ENCODE data around the gene TBX6.
A peak's percentile ranks its signal among the peaks of the same experiment; 100 is the strongest.

The TBX6 gene

DNA sequence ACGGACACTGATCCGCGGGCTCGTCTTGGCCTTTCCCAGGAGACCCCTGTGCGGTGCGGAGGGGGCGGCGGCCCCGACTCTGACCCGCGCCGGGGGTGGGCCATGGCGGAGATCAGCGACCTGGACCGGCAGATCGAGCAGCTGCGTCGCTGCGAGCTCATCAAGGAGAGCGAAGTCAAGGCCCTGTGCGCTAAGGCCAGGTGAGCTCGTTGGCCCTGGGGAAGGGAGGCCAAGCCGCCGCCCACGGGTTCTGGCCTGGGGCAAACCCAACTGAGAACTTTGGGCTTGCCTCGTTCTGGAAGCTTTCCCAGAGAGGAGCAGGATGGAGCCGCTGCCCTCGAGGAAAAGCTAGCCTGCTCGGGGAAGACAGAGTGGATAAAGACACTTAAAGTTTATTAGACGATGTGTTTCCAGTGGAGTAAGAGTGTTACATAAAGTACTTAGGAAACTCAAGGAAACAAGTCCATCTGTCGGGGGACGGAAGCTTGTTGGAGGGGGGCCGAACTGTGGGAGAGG lies 15.4 kb downstream of the TBX6 start:
- TF ChIP-seq, protein P1, sequence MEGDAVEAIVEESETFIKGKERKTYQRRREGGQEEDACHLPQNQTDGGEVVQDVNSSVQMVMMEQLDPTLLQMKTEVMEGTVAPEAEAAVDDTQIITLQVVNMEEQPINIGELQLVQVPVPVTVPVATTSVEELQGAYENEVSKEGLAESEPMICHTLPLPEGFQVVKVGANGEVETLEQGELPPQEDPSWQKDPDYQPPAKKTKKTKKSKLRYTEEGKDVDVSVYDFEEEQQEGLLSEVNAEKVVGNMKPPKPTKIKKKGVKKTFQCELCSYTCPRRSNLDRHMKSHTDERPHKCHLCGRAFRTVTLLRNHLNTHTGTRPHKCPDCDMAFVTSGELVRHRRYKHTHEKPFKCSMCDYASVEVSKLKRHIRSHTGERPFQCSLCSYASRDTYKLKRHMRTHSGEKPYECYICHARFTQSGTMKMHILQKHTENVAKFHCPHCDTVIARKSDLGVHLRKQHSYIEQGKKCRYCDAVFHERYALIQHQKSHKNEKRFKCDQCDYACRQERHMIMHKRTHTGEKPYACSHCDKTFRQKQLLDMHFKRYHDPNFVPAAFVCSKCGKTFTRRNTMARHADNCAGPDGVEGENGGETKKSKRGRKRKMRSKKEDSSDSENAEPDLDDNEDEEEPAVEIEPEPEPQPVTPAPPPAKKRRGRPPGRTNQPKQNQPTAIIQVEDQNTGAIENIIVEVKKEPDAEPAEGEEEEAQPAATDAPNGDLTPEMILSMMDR (IDR thresholded peaks at IDR 0.05): no peak
- TF ChIP-seq ZFX (IDR thresholded peaks at IDR 0.05; ENCODE audit: borderline replicate concordance): no peak

DNA sequence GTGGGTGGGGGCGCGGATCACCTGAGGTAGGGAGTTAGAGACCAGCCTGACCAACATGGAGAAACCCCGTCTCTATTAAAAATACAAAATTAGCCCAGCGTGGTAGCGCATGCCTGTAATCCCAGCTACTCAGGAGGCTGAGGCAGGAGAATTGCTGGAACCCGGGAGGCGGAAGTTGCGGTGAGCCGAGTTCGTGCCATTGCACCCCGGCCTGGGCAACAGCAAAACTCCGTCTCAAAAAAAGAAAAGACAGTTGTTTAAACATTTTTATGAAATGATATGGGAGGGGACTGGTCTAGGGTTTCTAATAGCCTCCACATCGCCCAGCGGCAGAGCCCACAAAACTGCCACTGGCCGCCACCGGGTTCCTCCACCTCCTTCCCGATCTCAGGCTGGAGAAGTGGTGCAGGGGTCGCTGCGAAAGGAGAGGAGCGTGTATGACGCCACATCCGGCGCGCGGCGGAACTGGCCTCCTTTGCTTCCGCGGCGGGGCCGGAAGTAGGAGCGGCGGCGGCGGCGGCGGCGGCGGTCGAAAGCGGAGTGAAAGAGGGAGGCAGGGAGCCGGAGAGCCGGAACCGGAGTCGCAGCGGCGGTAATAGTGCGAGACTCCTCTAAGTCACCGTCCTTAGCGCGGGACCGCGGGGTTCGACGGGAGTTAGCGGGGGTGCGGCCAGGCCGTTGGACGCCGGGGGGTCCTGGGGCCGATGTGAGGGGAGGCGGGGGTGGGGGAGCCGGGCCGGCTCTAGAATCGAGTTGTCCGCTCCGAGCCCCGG lies 16.0 kb downstream of the TBX6 start, which contains the start of gene PPP4C:
Gene PPP4C (plus strand): TSS at position 492 of the 773 bp plus-strand sequence. CDS start 384 bp downstream, outside the sequence.
- TF ChIP-seq, protein P1 (IDR thresholded peaks at IDR 0.05): 0 out of 2 replicates have a peak, but pooled peaks have one; percentile 1
- TF ChIP-seq ZFX (IDR thresholded peaks at IDR 0.05; ENCODE audit: borderline replicate concordance): no peak
- peak within 1 kb of the TSS; percentile 89 for H3K27ac ChIP-seq

More for the DNA sequence above, 15.4 kb downstream of the TBX6 start:
- peak overlapping the region; percentile 89 for H3K27ac ChIP-seq

DNA sequence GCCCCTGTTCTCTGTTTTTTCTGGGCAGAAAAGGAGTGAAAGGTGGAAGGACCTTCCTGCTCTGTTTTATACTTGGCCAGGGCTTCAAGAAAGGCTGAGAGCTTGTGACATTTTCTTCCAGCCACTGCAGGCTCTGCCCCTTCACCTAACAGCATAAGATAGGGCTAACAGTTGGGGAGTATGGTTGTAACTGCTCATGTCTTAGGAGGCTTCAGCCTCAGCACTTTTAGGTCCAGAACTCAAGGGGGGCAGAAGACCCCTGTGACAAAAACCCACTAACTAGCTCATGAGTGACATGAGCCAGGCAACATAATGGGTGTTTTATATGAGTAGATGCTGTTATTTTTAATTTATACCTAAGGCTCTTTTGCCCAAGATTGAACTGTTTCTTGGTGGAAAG lies 21.2 kb downstream of the TBX6 start:
- TF ChIP-seq, protein P1 (IDR thresholded peaks at IDR 0.05): no peak
- TF ChIP-seq ZFX (IDR thresholded peaks at IDR 0.05; ENCODE audit: borderline replicate concordance): no peak
- H3K27ac ChIP-seq: peak overlapping the region; percentile 33; the same call in 1 of the 2 replicates

DNA sequence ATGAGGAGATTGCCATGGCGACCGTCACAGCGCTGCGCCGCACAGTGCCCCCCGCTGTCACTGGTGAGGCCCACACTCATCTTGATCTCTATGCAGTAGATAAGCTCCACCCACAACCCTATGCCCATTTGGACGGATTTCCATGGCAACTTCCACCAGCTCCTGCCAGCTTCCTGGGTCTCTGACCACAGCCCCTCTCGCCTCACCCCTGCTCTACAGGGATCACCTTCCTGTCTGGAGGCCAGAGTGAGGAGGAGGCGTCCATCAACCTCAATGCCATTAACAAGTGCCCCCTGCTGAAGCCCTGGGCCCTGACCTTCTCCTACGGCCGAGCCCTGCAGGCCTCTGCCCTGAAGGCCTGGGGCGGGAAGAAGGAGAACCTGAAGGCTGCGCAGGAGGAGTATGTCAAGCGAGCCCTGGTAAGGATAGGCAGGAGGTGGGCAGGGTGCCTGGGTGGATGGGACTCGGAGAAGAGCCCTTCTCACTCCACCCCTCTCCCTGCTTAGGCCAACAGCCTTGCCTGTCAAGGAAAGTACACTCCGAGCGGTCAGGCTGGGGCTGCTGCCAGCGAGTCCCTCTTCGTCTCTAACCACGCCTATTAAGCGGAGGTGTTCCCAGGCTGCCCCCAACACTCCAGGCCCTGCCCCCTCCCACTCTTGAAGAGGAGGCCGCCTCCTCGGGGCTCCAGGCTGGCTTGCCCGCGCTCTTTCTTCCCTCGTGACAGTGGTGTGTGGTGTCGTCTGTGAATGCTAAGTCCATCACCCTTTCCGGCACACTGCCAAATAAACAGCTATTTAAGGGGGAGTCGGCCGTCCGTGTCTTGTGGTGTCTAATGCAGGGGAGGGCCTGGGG lies 21.9 kb downstream of the TBX6 start:
- H3K27ac ChIP-seq: 0 out of 2 replicates have a peak overlapping the region, but pooled peaks have one; percentile 33

DNA sequence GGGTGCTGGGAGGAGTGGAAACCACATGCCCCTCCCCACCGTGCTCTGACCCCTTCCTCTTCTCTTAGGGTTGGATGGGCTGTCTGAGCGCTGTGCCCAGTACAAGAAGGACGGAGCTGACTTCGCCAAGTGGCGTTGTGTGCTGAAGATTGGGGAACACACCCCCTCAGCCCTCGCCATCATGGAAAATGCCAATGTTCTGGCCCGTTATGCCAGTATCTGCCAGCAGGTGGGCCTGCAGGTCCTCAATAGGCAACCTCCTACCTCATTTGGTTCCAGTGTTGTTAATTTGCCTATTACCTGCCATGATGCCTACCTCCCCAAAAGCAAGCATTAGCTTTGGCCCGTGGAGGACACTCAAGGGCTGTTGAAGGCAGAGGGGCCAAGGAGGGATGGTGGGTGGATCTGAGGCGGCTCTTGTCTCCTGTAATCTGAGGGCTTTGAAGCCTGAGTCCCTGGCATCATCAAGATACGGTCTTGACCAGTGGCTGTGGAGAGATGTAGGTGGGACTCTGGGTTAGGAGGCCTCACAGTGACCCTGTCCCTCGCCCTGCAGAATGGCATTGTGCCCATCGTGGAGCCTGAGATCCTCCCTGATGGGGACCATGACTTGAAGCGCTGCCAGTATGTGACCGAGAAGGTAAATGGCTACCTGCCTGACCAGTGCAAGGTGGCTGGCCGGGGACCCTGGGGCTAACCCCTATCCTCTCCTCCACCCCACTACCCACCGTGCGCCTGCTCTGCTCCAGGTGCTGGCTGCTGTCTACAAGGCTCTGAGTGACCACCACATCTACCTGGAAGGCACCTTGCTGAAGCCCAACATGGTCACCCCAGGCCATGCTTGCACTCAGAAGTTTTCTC lies 22.7 kb downstream of the TBX6 start:
- TF ChIP-seq, protein P1 (IDR thresholded peaks at IDR 0.05): peak; percentile 44
- no peak for TF ChIP-seq ZFX (IDR thresholded peaks at IDR 0.05; ENCODE audit: borderline replicate concordance)
- peak overlapping the region; percentile 98; the same call in 1 of the 2 replicates for H3K27ac ChIP-seq

More for the DNA sequence above, 21.9 kb downstream of the TBX6 start:
- TF ChIP-seq, protein P1 (IDR thresholded peaks at IDR 0.05): no peak
- no peak for TF ChIP-seq ZFX (IDR thresholded peaks at IDR 0.05; ENCODE audit: borderline replicate concordance)

DNA sequence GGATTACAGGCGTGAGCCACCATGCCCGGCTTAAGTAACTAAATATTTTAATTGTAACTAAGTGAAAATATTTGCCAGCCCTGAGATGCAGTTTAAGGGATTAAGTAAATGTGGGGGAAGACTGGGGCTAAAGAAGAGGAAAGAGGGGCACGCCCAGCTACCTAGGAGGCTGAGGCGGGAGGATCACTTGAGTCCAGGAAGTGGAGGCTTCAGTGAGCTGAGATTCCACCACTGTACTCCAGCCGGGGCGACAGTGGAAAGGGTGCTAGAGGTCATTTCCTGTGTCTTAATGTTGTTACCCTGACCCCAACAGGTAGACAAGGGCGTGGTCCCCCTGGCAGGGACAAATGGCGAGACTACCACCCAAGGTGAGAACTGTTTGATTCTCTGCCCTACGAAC lies 23.4 kb downstream of the TBX6 start:
- H3K27ac ChIP-seq: peak overlapping the region; percentile 98
- no peak for TF ChIP-seq ZFX (IDR thresholded peaks at IDR 0.05; ENCODE audit: borderline replicate concordance)
- TF ChIP-seq, protein P1 (IDR thresholded peaks at IDR 0.05): no peak

All from 22Rv1 (cell line).